Neural progenitor cell (in vitro differentiated cells): Measurements from ENCODE around the gene HERC5. TPM values are rescaled to one million over a fixed set of nuclear protein-coding genes. Genes with fewer than 3 reads are reported as not detected.
"Not testable (repeated sequence)": the region's sequence is repeated elsewhere in the genome, so short reads cannot be mapped to it uniquely, and the experiment has no call there.

Experiments
- DNase-seq: peaks from one replicate; pipeline ENCODE4 v3.0.0-alpha.2; 2016; ENCODE audit warnings: low spot score
- H2AFZ ChIP-seq: fragments of 200-600 bp; sonication (generic); replicated peaks from 2 replicates; pipeline ENCODE4 v1.6.1; 2016; ENCODE audit warnings: antibody characterized with exemption
- H3F3A ChIP-seq: fragments of 200-600 bp; sonication (generic); 2 replicates; pipeline ENCODE4 v1.6.1; 2016; ENCODE audit warnings: antibody characterized with exemption, low read depth
- H3K27ac ChIP-seq: fragments of 200-600 bp; sonication (generic); 2 replicates; pipeline ENCODE4 v1.5.1; 2016; ENCODE audit warnings: mild to moderate bottlenecking
- H3K27me3 ChIP-seq: fragments of 200-600 bp; sonication (generic); 2 replicates; pipeline ENCODE4 v1.6.1; 2016; ENCODE audit warnings: mild to moderate bottlenecking, moderate library complexity
- H3K36me3 ChIP-seq: fragments of 200-600 bp; sonication (generic); 2 replicates; pipeline ENCODE4 v1.5.1; 2016
- H3K4me1 ChIP-seq: fragments of 200-600 bp; sonication (generic); 2 replicates; pipeline ENCODE4 v1.6.1; 2016; ENCODE audit warnings: mixed run types
- H3K4me2 ChIP-seq: fragments of 200-600 bp; sonication (generic); 2 replicates; pipeline ENCODE4 v1.6.1; 2016
- H3K4me3 ChIP-seq: fragments of 200-600 bp; sonication (generic); 2 replicates; pipeline ENCODE4 v1.5.1; 2016
- H3K79me2 ChIP-seq: fragments of 200-600 bp; sonication (generic); 2 replicates; pipeline ENCODE4 v1.6.1; 2016; ENCODE audit warnings: low read depth
- H3K9ac ChIP-seq: fragments of 200-600 bp; sonication (generic); 2 replicates; pipeline ENCODE4 v1.6.1; 2016
- H3K9me3 ChIP-seq: fragments of 200-600 bp; sonication (generic); 2 replicates; pipeline ENCODE4 v1.5.1; 2016; ENCODE audit warnings: low read depth
- H4K20me1 ChIP-seq: fragments of 200-600 bp; sonication (generic); 2 replicates; pipeline ENCODE4 v1.6.1; 2016; ENCODE audit warnings: low read depth
- H3K27ac Mint-ChIP-seq: 3 replicates; pipeline ENCODE4 v1.8.0; 2021; ENCODE audit warnings: mixed read lengths
- H3K27me3 Mint-ChIP-seq: 2 replicates; pipeline ENCODE4 v1.8.0; 2022; ENCODE audit warnings: low read depth, mild to moderate bottlenecking, inconsistent platforms, moderate library complexity, mixed read lengths; ENCODE audit not compliant: insufficient read depth
- H3K36me3 Mint-ChIP-seq: 3 replicates; pipeline ENCODE4 v1.8.0; 2021; ENCODE audit warnings: mixed read lengths
- H3K4me1 Mint-ChIP-seq: 3 replicates; pipeline ENCODE4 v1.8.0; 2021; ENCODE audit warnings: mixed read lengths
- H3K4me3 Mint-ChIP-seq: 3 replicates; pipeline ENCODE4 v1.8.0; 2021; ENCODE audit warnings: mild to moderate bottlenecking, moderate library complexity, mixed read lengths
- H3K9me3 Mint-ChIP-seq: 3 replicates; pipeline ENCODE4 v1.8.0; 2020; ENCODE audit warnings: mixed read lengths
- EZH2 ChIP-seq: fragments of 200-600 bp; sonication (generic); IDR thresholded peaks from 2 replicates; pipeline ENCODE4 v1.6.1; 2017; ENCODE audit warnings: antibody characterized with exemption, mild to moderate bottlenecking, moderate library complexity
- EZH2phosphoT487 ChIP-seq: fragments of 200-600 bp; sonication (generic); IDR thresholded peaks from 2 replicates; pipeline ENCODE4 v1.6.1; 2017; ENCODE audit warnings: antibody characterized with exemption
- total RNA-seq: library from RNA; depleted of rRNA; stranded (reverse); fragments of >200 nt; gene quantifications from 2 replicates; pipeline ENCODE4 v1.2.3, GENCODE V29; 2015; ENCODE audit warnings: low replicate concordance
- TF ChIP-seq, protein P1 (sequence below): fragments of 200-600 bp; sonication (generic); IDR thresholded peaks from 2 replicates; pipeline ENCODE4 v1.5.1; 2017; ENCODE audit warnings: antibody characterized with exemption, mild to moderate bottlenecking

HERC5 gene
- total RNA-seq, 1 donor from 2014 or later = 6.6 TPM

DNA sequence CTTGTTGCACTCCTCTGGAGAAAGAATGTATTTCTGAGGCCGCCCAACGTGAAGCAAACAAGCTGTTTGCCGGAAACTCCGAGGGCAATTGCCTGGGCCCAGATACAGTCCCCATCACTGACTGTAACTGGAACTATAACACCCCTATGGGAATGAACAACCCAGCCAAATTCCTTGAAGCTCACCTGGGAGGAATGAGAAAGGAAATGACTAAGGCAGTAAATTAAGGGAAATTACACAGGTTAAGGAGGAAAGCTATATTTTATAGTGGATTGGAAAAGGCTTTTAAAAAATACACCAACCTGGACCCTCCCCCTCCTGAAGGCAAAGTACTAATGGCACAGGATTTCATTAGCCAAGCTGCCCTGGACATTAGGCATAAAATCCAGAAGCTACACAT is 11.7 kb upstream of the HERC5 start:
- no peak overlapping the region for H3K4me3 Mint-ChIP-seq
- H3K27ac Mint-ChIP-seq = no peak overlapping the region
- H3K36me3 Mint-ChIP-seq = no peaks in the 10 kb centered on the region
- no peaks in the 10 kb centered on the region for H3K36me3 ChIP-seq
- no peaks in the 10 kb centered on the region for H4K20me1 ChIP-seq
- TF ChIP-seq EZH2phosphoT487 = no peak
- TF ChIP-seq, protein P1, sequence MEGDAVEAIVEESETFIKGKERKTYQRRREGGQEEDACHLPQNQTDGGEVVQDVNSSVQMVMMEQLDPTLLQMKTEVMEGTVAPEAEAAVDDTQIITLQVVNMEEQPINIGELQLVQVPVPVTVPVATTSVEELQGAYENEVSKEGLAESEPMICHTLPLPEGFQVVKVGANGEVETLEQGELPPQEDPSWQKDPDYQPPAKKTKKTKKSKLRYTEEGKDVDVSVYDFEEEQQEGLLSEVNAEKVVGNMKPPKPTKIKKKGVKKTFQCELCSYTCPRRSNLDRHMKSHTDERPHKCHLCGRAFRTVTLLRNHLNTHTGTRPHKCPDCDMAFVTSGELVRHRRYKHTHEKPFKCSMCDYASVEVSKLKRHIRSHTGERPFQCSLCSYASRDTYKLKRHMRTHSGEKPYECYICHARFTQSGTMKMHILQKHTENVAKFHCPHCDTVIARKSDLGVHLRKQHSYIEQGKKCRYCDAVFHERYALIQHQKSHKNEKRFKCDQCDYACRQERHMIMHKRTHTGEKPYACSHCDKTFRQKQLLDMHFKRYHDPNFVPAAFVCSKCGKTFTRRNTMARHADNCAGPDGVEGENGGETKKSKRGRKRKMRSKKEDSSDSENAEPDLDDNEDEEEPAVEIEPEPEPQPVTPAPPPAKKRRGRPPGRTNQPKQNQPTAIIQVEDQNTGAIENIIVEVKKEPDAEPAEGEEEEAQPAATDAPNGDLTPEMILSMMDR = no peak
- TF ChIP-seq EZH2 = no peak
- H3K4me3 ChIP-seq = no peak overlapping the region
- H3K27ac ChIP-seq = no peak overlapping the region
- H3K9ac ChIP-seq = no peak overlapping the region
- H3K27me3 ChIP-seq = no peaks in the 10 kb centered on the region
- H3K9me3 ChIP-seq = no peaks in the 10 kb centered on the region
- H3K79me2 ChIP-seq = no peaks in the 10 kb centered on the region
- peaks cover 5% of the 10 kb centered on the region for H3K9me3 Mint-ChIP-seq
- no peak for DNase-seq
- H3K4me1 Mint-ChIP-seq = peaks cover 5% of the 10 kb centered on the region
- no peak overlapping the region for H3K4me2 ChIP-seq
- H3K4me1 ChIP-seq = peaks cover 3% of the 10 kb centered on the region
- H3K27me3 Mint-ChIP-seq = peaks cover 2% of the 10 kb centered on the region
- H3F3A ChIP-seq = no peaks in the 10 kb centered on the region
- H2AFZ ChIP-seq = no peak overlapping the region

- H3K9ac ChIP-seq = no peak overlapping the region
- no peaks in the 10 kb centered on the region for H3F3A ChIP-seq
- peaks cover 3% of the 10 kb centered on the region for H3K4me1 ChIP-seq
- H4K20me1 ChIP-seq = no peaks in the 10 kb centered on the region
- H3K79me2 ChIP-seq = no peaks in the 10 kb centered on the region
- peaks cover 3% of the 10 kb centered on the region for H3K4me1 Mint-ChIP-seq
- no peak overlapping the region for H3K4me2 ChIP-seq
- H3K9me3 Mint-ChIP-seq = peaks cover 5% of the 10 kb centered on the region
- no peak overlapping the region for H3K27ac Mint-ChIP-seq
- DNase-seq = no peak
- no peak overlapping the region for H3K4me3 ChIP-seq
- no peak overlapping the region for H2AFZ ChIP-seq
- no peaks in the 10 kb centered on the region for H3K36me3 Mint-ChIP-seq
- no peak overlapping the region for H3K27ac ChIP-seq
- H3K4me3 Mint-ChIP-seq = no peak overlapping the region
- peaks cover 2% of the 10 kb centered on the region for H3K27me3 Mint-ChIP-seq
- TF ChIP-seq, protein P1 = no peak
- TF ChIP-seq EZH2 (no peak), EZH2phosphoT487 (no peak)
- no peaks in the 10 kb centered on the region for H3K9me3 ChIP-seq
- no peaks in the 10 kb centered on the region for H3K36me3 ChIP-seq
- H3K27me3 ChIP-seq = no peaks in the 10 kb centered on the region
Measured at GRCh38 chr4:88446124-88446523, 10.8 kb upstream of the HERC5 start.

GRCh38 chr4:88447371-88448095 is 9.4 kb upstream of the HERC5 start:
- Mint-ChIP-seq H3K27ac (no peak overlapping the region), H3K4me3 (no peak overlapping the region), H3K27me3 (peaks cover 2% of the 10 kb centered on the region), H3K4me1 (peaks cover 3% of the 10 kb centered on the region), H3K36me3 (no peaks in the 10 kb centered on the region), H3K9me3 (peaks cover 2% of the 10 kb centered on the region)
- DNase-seq = no peak
- no peak overlapping the region for H3K4me2 ChIP-seq
- no peaks in the 10 kb centered on the region for H4K20me1 ChIP-seq
- H3K9me3 ChIP-seq = no peaks in the 10 kb centered on the region
- H2AFZ ChIP-seq = no peak overlapping the region
- H3K79me2 ChIP-seq = no peaks in the 10 kb centered on the region
- TF ChIP-seq EZH2 (no peak), EZH2phosphoT487 (no peak)
- TF ChIP-seq, protein P1 = no peak
- no peak overlapping the region for H3K9ac ChIP-seq
- H3F3A ChIP-seq = no peaks in the 10 kb centered on the region
- no peak overlapping the region for H3K27ac ChIP-seq
- H3K4me1 ChIP-seq = no peaks in the 10 kb centered on the region
- no peak overlapping the region for H3K4me3 ChIP-seq
- H3K36me3 ChIP-seq = no peaks in the 10 kb centered on the region
- no peaks in the 10 kb centered on the region for H3K27me3 ChIP-seq

- H3K9me3 ChIP-seq, H3K36me3 ChIP-seq, H3K79me2 ChIP-seq, DNase-seq, H3K9ac ChIP-seq, H3K4me2 ChIP-seq, H3K4me1 ChIP-seq, H3K4me1 Mint-ChIP-seq, H3K27ac Mint-ChIP-seq, H3K4me3 Mint-ChIP-seq, H3K36me3 Mint-ChIP-seq, H3K9me3 Mint-ChIP-seq, H3K27ac ChIP-seq, H2AFZ ChIP-seq, H3K4me3 ChIP-seq, H3K27me3 Mint-ChIP-seq, H3K27me3 ChIP-seq, H3F3A ChIP-seq, H4K20me1 ChIP-seq: not testable (repeated sequence)
Measured at GRCh38 chr4:88448211-88448765, 8.6 kb upstream of the HERC5 start.
